HG02610 (cell line): ENCODE results near the gene MICOS13.

Experiments
- ATAC-seq: cut with Tn5 transposase; IDR thresholded peaks from one replicate; pipeline ENCODE4 v1.9.1; 2021; ENCODE audit warnings: mild to moderate bottlenecking, moderate library complexity; ENCODE audit not compliant: unreplicated experiment

MICOS13 gene

DNA sequence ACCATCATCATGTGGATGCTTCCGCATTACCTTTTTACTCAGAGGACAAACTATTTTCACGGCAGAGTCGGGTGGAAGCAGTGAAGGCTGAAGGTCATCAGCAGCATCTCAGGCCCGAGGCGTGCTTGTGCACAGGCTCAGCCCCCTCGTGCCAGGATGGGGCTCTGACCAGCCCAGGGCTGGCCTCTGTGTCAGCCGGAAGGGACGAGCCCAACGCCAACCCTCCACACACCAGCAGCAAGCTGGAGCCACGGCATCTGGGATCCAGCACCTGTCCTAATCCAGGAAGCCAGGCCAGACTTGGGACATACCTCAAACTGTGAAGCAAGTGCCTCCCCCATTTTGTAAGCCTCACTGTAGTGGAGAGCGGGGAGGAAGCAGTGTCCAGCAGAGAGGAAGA lies 11.1 kb downstream of the MICOS13 start:
- ATAC-seq: no peak

DNA sequence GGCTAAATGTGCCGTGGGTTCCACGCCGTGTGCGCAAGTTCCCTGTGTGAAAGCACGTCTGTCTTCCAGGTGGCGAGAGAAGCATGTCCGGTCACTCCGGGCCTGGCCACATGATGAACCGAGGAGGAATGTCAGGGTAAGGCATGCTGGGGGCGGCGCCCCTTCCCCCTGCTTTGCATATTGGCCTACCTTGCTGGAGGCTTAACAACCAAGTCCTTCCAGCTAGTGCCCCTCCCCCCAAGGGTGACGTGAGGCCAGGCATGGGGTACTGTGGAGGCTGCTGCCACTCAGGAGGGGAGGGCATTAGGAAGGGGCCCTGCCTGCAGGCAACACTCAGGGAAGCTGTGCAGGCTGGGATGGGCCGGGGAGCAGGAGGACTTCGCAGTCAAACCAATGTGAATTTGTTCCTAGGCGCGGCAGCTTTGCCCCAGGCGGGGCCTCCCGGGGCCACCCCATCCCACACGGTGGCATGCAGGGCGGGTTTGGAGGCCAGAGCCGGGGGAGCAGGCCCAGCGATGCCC lies 12.5 kb downstream of the MICOS13 start:
- no peak for ATAC-seq

DNA sequence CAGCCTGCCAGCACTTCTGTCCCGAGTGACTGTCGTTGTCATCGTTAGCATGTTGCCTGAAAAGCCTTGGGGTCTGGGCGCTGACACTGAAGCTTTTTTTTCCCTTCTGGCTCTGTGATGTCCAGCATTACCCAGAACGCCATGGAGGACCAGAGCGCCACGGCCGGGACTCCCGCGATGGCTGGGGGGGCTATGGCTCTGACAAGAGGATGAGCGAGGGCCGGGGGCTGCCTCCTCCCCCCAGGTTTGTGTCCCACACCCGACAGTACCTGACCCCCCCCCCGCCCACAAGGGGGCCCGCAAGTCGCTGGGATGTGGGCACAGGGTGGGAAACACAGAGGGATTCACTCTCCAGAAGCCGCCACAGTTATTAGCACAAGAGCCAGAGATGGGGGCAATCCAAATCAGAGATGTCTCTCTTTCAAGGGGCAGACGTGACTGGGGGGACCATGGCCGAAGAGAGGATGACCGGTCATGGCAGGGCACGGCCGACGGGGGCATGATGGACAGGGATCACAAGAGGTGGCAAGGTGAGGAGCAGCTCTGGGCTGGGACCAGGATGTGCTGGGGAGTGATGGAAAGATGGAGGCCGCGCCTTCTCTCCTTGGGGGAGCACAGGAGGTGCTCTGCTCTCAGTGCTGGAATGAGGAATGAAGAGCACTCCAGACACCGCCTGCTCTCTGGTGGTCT lies 13.2 kb downstream of the MICOS13 start:
- ATAC-seq: no peak

DNA sequence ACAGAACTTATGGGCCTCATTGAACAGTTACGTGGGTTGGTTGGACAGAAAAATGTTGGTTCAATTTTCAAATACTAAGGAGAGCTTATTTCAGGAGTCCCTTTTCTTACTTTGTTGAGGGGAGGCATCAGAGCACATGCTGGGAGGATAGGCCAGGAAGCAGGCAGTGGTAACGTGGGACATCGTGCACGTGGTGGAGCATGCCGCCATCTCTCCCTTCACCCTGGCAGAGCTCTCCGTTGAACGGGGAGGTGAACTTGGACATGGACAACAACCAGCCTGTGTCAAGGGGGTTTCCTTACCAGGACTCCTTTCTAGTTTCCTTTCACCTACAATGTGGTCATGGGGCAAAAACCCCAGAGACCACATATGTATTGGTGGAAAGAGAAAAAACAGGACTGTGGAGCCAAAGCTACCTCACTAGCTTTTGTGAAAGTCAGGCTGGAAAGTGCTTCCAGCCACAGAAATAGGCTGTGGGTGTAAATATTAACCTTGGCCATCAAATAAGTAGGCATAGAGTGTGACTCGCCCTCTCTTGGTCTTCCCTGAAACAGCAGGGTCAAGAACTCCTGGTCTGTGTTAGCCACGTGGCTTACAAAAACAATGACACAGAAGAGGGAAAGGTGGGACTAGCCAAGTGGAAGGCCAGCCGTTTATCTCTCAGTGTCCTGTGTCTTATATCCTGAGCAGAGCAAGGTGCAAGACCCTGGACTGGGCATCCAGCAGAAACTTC lies 14.4 kb downstream of the MICOS13 start:
- peak; percentile 57 for ATAC-seq

DNA sequence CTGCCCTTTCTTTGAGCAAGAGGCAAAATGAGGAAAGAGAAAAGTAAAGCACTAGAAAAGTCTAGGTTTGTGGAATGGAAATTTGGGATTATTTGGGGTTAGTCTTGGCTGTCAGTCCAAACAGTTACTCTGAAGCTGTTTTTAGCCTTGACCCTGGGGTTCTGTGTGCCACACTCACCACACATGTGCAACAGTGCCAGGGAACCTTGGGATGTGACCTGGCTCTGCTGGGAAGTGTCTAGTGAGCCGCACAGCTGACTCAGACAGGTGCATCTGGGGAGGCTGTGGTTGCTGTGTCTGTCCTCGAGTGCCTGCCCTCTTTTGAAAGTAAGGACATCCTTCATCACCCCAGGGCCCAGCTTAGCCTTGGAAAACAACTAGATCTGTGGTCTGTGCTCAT lies 15.8 kb downstream of the MICOS13 start:
- ATAC-seq: no peak

DNA sequence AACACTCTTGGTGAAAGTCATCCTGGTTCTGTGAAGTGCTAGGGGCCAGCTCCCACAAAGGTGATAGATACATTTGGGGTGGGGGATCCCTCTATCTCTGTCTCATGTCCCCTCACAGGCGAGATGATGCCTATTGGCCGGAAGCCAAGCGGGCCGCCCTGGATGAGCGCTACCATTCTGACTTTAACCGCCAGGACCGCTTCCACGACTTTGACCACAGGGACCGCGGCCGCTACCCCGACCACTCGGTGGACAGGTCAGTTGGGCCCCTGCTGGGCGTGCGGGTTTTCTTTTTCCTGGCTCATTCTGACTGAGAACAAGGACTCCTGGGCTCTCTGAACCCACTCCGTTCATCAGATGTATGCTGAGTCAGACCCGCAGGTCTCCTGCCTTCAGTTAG lies 16.4 kb downstream of the MICOS13 start:
- ATAC-seq: no peak

DNA sequence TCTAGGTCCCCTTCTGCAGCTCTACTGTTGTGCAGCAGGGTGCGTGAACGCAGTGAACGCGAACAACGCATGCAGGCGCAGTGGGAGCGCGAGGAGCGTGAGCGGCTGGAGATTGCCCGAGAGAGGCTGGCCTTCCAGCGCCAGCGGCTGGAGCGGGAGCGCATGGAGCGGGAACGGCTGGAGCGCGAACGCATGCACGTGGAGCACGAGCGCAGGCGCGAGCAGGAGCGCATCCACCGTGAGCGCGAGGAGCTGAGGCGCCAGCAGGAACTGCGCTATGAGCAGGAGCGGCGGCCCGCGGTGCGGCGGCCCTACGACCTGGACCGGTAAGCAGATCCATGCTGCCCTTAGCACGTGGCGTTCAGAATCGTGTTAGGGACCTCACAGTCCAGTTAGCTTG lies 18.8 kb downstream of the MICOS13 start:
- no peak for ATAC-seq

DNA sequence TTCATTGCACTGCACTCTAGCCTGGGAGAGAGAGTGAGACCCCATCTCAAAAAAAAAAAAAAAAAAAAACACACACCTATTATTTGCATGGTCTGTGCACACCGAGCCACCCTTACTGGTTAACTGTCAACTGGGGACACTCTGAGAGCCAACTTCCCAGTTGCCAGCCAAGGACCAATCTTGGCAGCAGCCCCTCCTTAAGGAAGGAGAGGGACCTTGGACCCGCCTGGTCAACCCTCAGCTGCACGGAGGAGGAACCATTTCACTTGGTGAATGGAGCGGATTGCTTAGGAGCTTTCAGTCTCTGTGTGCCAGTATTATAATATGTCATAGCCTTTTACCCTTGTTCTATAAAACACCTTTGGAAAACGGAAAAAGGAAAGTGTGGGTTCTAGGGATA lies 24.9 kb downstream of the MICOS13 start:
- no peak for ATAC-seq

DNA sequence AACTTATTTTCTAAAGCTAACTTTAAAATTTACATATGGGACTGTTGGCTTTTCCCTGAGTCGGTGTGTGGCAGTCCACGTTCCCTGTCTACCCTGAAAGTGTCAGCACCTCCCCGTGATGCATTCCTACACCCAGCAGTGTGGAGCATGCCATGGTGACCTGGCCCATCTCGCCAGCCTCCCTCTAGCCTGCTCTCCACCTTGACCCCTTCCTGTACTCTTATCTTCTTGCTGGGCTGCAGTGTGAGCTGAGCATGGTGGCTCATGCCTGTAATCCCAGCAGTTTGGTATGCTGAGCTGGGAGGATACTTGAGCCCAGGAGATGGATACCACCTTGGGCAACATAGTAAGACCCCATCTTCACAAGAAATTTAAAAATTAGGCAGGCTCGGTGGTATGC lies 25.4 kb downstream of the MICOS13 start:
- ATAC-seq: no peak

DNA sequence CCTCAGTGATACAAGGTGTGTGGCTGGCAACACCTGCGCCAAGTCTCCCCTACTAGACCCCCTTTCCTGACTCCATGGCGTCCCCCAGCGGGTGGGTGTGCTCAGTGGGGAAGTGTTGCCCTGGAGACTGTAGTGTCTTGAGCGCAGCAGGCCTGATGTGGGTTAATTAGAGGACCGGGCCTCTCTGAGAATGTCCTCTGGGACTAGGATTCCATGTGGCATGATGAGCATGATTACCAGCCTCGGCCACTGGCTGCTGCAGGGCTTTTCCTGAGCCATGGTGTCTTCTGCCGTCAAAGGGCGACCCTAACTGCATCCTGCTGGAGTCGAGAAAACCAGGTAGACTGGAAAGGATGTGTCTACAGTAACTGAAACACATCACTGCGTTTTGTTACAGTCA lies 28.1 kb downstream of the MICOS13 start:
- ATAC-seq: no peak

DNA sequence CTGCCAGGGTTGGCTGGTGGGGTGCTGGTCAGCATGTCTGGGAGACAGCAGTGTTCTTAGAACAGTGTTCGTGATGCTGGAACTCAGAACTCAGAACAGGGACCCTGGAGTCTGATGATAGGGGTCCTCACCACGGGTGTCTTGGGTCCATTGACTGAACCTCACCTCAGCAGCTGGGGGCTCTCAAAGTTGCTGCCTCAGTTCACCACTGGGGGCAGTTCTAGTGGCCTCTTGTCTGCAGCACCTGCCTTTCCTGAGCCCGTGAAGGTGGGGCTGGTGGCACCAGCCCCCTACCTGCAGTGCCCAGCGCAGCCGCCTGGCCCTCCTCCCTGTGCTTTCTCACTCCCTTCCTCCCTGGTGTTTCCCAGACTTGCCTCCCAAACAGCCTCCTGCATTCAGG lies 29.0 kb downstream of the MICOS13 start:
- ATAC-seq: no peak

DNA sequence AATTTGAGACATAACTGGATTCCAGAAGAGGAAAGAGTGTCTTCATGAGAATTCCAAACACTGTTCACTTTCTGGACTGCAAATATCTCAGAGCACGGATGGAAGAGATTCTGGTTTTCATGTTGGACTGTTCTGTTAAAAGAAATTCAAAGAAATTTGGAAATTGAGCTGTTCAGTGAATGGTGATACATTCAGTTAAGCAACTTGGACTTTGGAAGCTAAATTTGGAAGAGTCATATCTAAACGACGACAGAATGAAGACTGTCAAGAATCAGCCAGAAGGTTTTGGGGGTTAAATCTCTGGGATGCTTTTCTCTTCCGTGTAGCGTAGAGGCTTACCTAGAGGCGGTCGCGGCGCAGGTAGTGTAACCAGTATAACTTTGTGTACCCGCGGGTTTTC lies 31.9 kb downstream of the MICOS13 start:
- no peak for ATAC-seq

DNA sequence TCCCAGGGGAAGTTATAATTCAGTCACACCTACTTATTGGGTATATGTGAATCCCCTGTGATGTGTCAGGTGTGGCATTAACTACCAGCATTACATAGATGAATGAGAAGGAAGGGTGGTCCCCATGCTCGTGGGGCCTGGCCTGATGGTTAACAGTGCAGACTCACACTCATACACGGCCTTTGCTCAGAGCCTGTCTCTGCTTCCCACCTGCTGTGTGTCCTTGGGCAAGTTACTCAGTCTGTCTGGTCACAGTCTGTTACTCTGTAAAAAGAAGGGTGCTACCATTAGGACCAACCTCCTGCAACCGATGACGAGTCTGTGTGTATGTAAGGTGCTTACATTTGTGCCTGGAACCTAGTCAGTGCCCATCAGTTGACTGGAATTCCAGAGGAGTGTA lies 33.6 kb downstream of the MICOS13 start:
- no peak for ATAC-seq

DNA sequence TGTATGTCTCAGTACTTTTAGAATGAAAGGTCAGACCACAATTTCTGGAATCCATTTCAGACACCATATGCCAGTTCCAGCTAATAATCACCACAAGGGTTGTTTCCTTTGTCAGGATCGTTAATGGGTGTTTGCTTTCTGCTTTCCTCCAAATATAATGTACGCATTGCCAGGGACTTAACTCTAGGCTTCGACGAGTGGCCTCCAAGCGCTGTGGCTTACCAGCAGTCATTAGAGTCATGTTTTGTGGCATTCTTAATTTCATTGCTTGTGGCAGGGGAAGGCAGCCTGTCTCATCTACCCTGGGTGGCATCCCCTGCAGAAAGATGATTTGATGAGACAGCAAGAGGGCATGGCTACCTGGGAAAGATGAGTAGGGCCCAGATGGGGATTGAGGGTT lies 34.9 kb downstream of the MICOS13 start:
- ATAC-seq: no peak

DNA sequence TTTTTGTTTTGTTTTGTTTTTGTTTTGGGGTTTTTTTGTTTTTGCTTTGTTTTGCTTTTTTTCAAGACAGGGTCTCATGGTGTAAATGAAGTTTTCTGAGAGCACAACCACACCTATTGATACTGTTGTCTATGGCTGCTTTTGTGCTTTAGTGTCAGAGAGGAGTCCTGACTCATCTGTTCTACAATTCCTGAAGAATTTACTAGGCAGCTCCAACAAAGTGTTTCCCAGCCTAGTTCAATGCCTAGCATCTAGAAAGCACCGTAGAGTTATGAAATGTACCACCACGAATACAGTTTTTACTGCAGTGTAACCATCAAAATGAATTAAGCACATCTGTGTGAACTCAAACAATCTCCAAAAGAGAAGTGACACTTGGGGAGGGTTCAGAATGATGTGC lies 36.3 kb downstream of the MICOS13 start:
- no peak for ATAC-seq

DNA sequence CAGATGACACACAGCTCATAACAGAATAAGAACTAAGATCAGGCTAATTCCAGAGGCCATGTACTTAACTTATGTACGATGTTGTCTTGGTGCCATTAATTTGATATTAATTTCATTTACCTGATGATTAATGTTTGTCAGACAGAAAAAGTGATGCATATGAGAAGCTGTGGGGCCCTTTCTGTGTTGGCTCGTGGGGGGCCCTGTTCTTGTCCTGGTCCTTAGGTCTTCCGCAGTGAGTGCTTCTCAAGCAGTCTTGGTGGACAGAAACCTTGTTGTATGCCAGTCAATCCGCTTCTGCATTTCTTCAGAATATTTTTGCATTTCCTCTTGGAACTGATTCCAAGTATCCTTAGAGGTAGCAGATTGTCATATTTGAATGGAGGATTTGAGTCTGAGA lies 37.3 kb downstream of the MICOS13 start:
- no peak for ATAC-seq

DNA sequence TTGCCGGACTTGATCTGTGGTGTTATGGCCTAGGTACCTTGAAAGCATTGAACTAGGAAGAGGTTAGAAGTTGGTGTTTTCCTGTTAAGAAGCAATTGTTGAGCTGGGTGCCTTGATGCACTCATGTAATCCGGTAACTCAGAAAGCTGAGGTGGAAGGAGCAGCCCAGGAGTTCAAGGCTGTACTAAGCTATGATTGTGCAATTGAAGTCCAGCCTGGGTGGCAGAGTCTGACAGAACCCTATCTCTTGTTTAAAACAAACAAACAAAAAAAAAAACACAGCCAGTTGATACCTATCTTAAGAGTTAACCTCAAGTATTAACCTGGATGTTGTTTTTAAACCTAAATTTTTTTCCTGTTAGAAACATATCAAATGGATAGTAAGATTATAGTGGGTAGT lies 38.1 kb downstream of the MICOS13 start:
- no peak for ATAC-seq

DNA sequence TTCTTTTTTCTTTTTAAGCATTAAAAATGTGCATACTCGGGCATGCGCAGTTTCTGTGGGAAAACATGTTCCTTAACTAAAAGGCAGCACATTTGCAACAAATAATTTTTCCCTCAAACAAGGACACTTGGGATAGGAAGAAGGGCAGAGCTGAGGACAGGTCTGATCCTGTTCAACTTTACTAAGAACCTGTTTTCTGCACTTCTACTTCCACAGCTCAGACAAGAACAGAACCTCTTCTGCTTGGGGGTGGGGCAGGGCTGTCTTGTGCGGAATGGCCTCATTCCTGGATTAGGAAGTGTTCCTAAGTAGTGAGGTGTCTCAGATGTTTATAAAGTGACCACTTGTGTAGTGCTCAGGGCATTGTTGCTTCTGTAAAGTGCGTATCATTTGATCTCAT lies 39.1 kb downstream of the MICOS13 start:
- no peak for ATAC-seq

DNA sequence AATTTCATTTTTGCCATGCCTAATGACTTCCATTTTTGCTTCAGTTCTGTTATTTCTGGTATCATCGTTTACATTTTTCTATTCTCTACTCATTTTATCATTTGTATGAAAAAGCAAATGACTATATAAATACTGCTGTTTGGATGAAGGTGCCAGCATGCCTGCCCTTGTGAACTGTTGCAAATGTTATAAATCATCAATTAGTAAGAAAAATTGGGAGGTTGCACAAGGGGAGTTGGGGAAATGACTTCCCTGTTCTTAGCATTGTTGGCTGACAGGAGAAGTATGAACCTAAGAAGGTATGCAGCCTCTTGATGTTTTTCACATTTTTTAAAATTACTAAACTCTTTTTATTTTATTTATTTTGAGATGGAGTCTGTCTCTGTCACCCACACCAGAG lies 42.3 kb downstream of the MICOS13 start:
- no peak for ATAC-seq

DNA sequence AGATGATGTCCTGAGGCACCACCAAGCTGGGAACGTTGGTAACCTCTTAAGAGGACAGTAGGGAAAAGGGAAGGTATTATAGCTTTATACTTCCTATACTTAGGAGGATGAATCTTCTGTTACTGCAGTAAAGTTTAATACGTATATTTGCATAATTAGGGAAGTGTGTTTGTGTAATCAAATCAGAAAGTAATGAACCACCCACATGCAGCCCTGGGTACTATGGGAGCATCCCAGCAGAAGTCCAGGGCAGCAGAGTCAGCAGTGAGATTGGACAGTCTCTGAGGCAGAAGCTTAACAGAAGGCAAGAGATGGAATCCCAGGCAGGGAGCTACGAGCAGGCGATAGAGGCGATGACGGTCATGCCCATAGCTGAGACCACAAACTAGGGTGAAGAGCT lies 44.9 kb downstream of the MICOS13 start:
- no peak for ATAC-seq

DNA sequence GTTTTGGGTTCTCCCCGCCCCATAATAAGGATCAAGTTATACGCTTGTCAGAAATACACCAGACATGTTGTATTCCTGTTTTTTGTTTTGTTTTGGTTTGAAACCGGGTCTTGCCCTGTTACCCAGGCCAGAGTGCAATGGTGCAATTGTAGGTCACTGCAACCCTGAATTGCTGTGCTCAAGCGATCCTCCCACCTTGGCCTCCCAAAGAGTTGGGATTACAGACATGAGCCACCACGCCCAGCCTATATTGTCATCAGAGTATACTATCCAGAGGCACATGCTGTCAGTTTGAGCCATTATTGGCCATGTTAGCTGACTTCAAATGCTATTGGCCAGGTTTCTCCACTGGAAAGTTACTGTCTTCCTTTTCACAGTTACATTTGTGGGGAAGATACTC lies 47.7 kb downstream of the MICOS13 start:
- ATAC-seq: no peak

DNA sequence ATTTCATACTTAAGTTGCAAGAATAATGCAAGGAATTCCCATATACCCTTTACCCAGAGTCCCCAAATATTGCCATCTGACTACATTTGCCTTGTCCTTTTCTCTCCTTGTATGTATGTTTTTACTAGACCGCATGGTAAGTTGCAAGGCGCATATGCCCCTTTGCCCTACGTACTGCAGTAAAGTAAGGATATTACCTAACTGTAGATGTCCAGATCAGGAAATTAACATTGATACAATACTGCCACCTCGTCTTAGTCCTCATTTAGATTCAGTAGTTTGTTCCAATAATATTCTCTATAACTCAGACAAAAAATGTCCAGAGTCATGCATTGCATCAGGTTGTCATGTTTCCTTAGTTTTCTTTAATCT lies 48.1 kb downstream of the MICOS13 start:
- no peak for ATAC-seq
